Endothelial cell of umbilical vein (primary cell): ENCODE results near the gene SLCO2B1.

Source experiments
- CTCF ChIP-seq, 2 donors: IDR thresholded peaks; 1 replicate in 1 of 2; 2 replicates in 1 of 2; pipeline ENCODE4 v1.5.1; 2011; ENCODE audit warnings: low read length in 2 of 2, mild to moderate bottlenecking in 2 of 2, moderate library complexity in 2 of 2, control low read depth in 1 of 2, inconsistent platforms in 1 of 2, low read depth in 1 of 2; ENCODE audit not compliant: insufficient read depth in 1 of 2; ENCODE audit errors: extremely low read depth in 1 of 2
- EZH2 ChIP-seq: IDR thresholded peaks from 2 replicates; pipeline ENCODE4 v1.6.1; 2012; ENCODE audit warnings: borderline replicate concordance, low read depth, mild to moderate bottlenecking, moderate library complexity, low read length, inconsistent platforms; ENCODE audit not compliant: severe bottlenecking
- JUN ChIP-seq: IDR thresholded peaks from 2 replicates; pipeline ENCODE4 v1.6.1; 2011; ENCODE audit warnings: borderline replicate concordance, low read depth; ENCODE audit not compliant: insufficient read length, insufficient read depth
- MAX ChIP-seq: IDR thresholded peaks from 2 replicates; pipeline ENCODE4 v1.6.1; 2011; ENCODE audit not compliant: insufficient read depth, insufficient read length
- POLR2A ChIP-seq: IDR thresholded peaks from 2 replicates; pipeline ENCODE4 v1.6.1; 2012; ENCODE audit warnings: low read depth, mild to moderate bottlenecking, control low read depth, low read length
- POLR2AphosphoS5 ChIP-seq: IDR thresholded peaks from 2 replicates; pipeline ENCODE4 v1.6.1; 2012; ENCODE audit warnings: low read depth, mild to moderate bottlenecking, control low read depth, low read length, moderate library complexity; ENCODE audit not compliant: insufficient read depth

GRCh38 chr11:75174781-75175370, 24.0 kb downstream of the SLCO2B1 start:
- TF ChIP-seq CTCF (IDR thresholded peaks at IDR 0.05; ENCODE audit: extremely low read depth in 1 of 2, insufficient read depth in 1 of 2, low read depth in 1 of 2, low read length in 2 of 2), result no peak
- no peak for TF ChIP-seq POLR2A
- TF ChIP-seq EZH2, result no peak
- TF ChIP-seq MAX, result no peak
- no peak for TF ChIP-seq POLR2AphosphoS5
- no peak for TF ChIP-seq JUN
